Measurements from ENCODE around the gene NUP133. TPM values are rescaled to one million over a fixed set of nuclear protein-coding genes. Genes with fewer than 3 reads are reported as not detected.

The NUP133 gene
- total RNA-seq, 1 donor from 2014 or later, result 38.3 TPM

GRCh38 chr1:229436201-229436600 lies 71.9 kb downstream of the NUP133 start:
- intact Hi-C loops (cut with DNase I), result no loop called here
- no peaks in the 10 kb centered on the region for H3K9me3 ChIP-seq
- H3K36me3 ChIP-seq, result peaks cover 0 to 14% of the 10 kb centered on the region in 2 donors
- H3K27me3 ChIP-seq, result peaks cover 24% of the 10 kb centered on the region
- no peak for DNase-seq (ENCODE audit: extremely low spot score in 2 of 2)
- TF ChIP-seq POLR2AphosphoS5 (IDR thresholded peaks at IDR 0.05; ENCODE audit: insufficient read depth in 1 of 2, low read depth in 1 of 2), result no peak
- no peak for TF ChIP-seq POLR2A (IDR thresholded peaks at IDR 0.05)
- no peak for TF ChIP-seq CTCF (IDR thresholded peaks at IDR 0.05)
- no peak overlapping the region for H3K27ac ChIP-seq
- H3K4me1 ChIP-seq, result peaks cover 28% of the 10 kb centered on the region
- H3K4me3 ChIP-seq, result no peak overlapping the region

- Histone ChIP-seq H3K36me3 (no peaks in the 10 kb centered on the region), H3K4me3 (no peak overlapping the region), H3K27me3 (peaks cover 33% of the 10 kb centered on the region), H3K27ac (no peak overlapping the region), H3K4me1 (peaks cover 37% of the 10 kb centered on the region), H3K9me3 (no peaks in the 10 kb centered on the region)
- no peak for DNase-seq (ENCODE audit: extremely low spot score in 2 of 2)
- TF ChIP-seq POLR2A (IDR thresholded peaks at IDR 0.05) (no peak), POLR2AphosphoS5 (IDR thresholded peaks at IDR 0.05; ENCODE audit: insufficient read depth in 1 of 2, low read depth in 1 of 2) (no peak), CTCF (IDR thresholded peaks at IDR 0.05) (no peak)
- intact Hi-C loops (cut with DNase I), result no loop called here
Measured at GRCh38 chr1:229434641-229435051, 73.5 kb downstream of the NUP133 start.

DNA sequence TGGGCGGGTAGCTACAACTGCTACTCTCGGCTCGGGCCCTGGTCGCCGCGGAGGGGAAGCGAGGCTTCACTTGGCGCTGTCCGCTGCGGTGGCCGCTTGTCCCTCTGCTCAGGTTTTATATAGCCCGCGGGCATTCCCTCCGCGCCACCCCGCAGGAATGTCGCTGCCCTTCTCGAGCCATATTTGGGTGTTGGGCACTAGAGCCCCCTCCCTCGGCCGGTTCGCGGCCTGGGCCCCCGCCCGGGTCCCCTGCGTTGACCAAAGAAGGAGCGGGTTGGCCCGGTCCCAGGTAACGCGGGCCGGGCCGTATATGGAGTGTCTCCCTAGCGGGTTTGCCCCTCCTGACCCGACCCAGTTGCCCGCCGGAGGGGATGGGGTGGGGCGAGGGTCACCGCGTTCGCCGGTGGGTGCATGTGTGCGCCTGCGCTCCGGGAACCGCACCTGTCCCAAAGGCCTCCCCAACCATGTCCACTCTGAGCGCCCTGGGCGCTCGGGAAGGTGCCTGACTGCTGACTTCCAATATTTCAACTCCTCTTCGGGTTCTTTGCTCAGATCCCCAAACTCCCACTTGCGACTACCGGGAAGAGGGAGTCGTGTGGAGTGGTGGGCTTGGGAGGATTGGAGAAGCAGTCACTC lies 74.0 kb downstream of the NUP133 start, which contains the start of gene ACTA1:
Gene ACTA1 (minus strand): TSS at position 90 of the 636 bp plus-strand sequence. CDS start 979 bp downstream, outside the sequence.
- DNase-seq (ENCODE audit: extremely low spot score in 2 of 2), result no peak
- Histone ChIP-seq H3K4me1 (peaks cover 37% of the 10 kb centered on the region), H3K27ac (no peak within 1 kb of the TSS), H3K4me3 (no peak within 1 kb of the TSS), H3K9me3 (no peaks in the 10 kb centered on the region), H3K36me3 (no peaks in the 10 kb centered on the region), H3K27me3 (peaks cover 33% of the 10 kb centered on the region)
- intact Hi-C loops (cut with DNase I), result no loop called here
- TF ChIP-seq POLR2AphosphoS5 (IDR thresholded peaks at IDR 0.05; ENCODE audit: insufficient read depth in 1 of 2, low read depth in 1 of 2) (no peak), CTCF (IDR thresholded peaks at IDR 0.05) (no peak), POLR2A (IDR thresholded peaks at IDR 0.05) (no peak)

DNA sequence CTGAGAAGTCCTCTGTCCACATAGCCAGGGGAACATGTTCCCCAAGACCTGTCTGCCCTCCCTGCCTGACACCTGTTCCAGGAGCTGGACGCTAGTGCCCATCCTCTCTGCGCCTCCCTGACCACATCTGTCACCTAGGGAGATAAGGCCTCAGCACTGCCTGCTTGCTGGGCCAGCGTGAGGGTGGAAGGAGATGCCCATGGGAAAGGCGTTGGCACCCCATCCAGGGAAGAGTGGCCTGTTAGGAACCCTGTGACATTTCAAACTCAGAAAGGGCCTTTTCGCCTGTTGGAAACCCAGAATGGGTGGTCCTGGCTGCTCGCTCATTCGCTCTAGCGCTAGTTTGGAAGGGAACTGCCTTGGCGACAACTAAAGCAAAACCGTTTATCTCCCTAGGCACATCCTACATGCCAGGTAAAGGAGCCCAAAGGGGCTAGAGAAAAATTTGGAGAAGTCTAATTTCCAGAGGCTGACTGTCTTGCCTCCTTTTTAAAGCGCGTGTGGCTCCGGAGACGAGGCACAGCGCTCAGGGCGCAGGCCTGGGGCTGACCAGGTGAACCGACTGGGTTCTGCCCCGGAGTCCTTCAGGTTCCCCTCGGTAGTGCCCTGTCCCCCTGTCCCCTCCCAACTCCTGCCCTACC lies 74.7 kb downstream of the NUP133 start:
- H3K27ac ChIP-seq, result no peak overlapping the region
- intact Hi-C loops (cut with DNase I), result no loop called here
- peaks cover 33% of the 10 kb centered on the region for H3K27me3 ChIP-seq
- no peak for TF ChIP-seq CTCF (IDR thresholded peaks at IDR 0.05)
- TF ChIP-seq POLR2AphosphoS5 (IDR thresholded peaks at IDR 0.05; ENCODE audit: insufficient read depth in 1 of 2, low read depth in 1 of 2), result no peak
- TF ChIP-seq POLR2A (IDR thresholded peaks at IDR 0.05), result no peak
- H3K4me3 ChIP-seq, result no peak overlapping the region
- no peaks in the 10 kb centered on the region for H3K9me3 ChIP-seq
- H3K36me3 ChIP-seq, result no peaks in the 10 kb centered on the region
- H3K4me1 ChIP-seq, result peaks cover 37% of the 10 kb centered on the region
- DNase-seq (ENCODE audit: extremely low spot score in 2 of 2), result no peak

- TF ChIP-seq POLR2AphosphoS5 (IDR thresholded peaks at IDR 0.05; ENCODE audit: insufficient read depth in 1 of 2, low read depth in 1 of 2) (no peak), POLR2A (IDR thresholded peaks at IDR 0.05) (no peak), CTCF (IDR thresholded peaks at IDR 0.05) (no peak)
- H3K36me3 ChIP-seq, result no peaks in the 10 kb centered on the region
- H3K27ac ChIP-seq, result no peak overlapping the region
- H3K4me3 ChIP-seq, result no peak overlapping the region
- intact Hi-C loops (cut with DNase I), result no loop called here
- no peak for DNase-seq (ENCODE audit: extremely low spot score in 2 of 2)
- H3K27me3 ChIP-seq, result peaks cover 33% of the 10 kb centered on the region
- no peaks in the 10 kb centered on the region for H3K9me3 ChIP-seq
- peaks cover 37% of the 10 kb centered on the region for H3K4me1 ChIP-seq
Measured at GRCh38 chr1:229432905-229433304, 75.2 kb downstream of the NUP133 start.

Measured in vagina (tissue), 2 donors.